HG02970 (cell line): ENCODE results near the gene TAF10.

Experiments used
- ATAC-seq: cut with Tn5 transposase; IDR thresholded peaks from one replicate; pipeline ENCODE4 v1.9.1; 2021; ENCODE audit warnings: mild to moderate bottlenecking, moderate library complexity, moderate number of reproducible peaks; ENCODE audit not compliant: unreplicated experiment, low FRiP score

TAF10 gene

GRCh38 chr11:6586434-6587359 lies 25.3 kb downstream of the TAF10 start:
- ATAC-seq: no peak

GRCh38 chr11:6584528-6584927 lies 27.5 kb downstream of the TAF10 start:
- ATAC-seq: no peak

GRCh38 chr11:6583584-6583983 lies 28.4 kb downstream of the TAF10 start:
- no peak for ATAC-seq

GRCh38 chr11:6579681-6580080 lies 32.3 kb downstream of the TAF10 start:
- ATAC-seq: no peak

- no peak for ATAC-seq
Observed at GRCh38 chr11:6578134-6578533, 33.9 kb downstream of the TAF10 start.

- no peak for ATAC-seq
Observed at GRCh38 chr11:6576471-6577373, 35.3 kb downstream of the TAF10 start.

- ATAC-seq: no peak
Observed at GRCh38 chr11:6574816-6575715, 37.0 kb downstream of the TAF10 start.

GRCh38 chr11:6572215-6572614 lies 39.8 kb downstream of the TAF10 start:
- no peak for ATAC-seq

GRCh38 chr11:6571434-6572008 lies 40.5 kb downstream of the TAF10 start:
- ATAC-seq: no peak

- no peak for ATAC-seq
Observed at GRCh38 chr11:6570691-6571427, 41.2 kb downstream of the TAF10 start.

- ATAC-seq: no peak
Observed at GRCh38 chr11:6569706-6570105, 42.3 kb downstream of the TAF10 start.

GRCh38 chr11:6568191-6568918 lies 43.7 kb downstream of the TAF10 start:
- no peak for ATAC-seq

GRCh38 chr11:6567371-6567745 lies 44.7 kb downstream of the TAF10 start:
- no peak for ATAC-seq

- ATAC-seq: no peak
Observed at GRCh38 chr11:6566704-6567370, 45.2 kb downstream of the TAF10 start.

- no peak for ATAC-seq
Observed at GRCh38 chr11:6565988-6566703, 45.9 kb downstream of the TAF10 start.

- no peak for ATAC-seq
Observed at GRCh38 chr11:6565325-6565724, 46.7 kb downstream of the TAF10 start.

- no peak for ATAC-seq
Observed at GRCh38 chr11:6563667-6564066, 48.3 kb downstream of the TAF10 start.
